ENCODE results near the gene ZNF823. TPM values are rescaled to one million over a fixed set of nuclear protein-coding genes. Genes with fewer than 3 reads are reported as not detected.

Gene ZNF823
- total RNA-seq, 1 donor from 2014 or later = 3.3 TPM

DNA sequence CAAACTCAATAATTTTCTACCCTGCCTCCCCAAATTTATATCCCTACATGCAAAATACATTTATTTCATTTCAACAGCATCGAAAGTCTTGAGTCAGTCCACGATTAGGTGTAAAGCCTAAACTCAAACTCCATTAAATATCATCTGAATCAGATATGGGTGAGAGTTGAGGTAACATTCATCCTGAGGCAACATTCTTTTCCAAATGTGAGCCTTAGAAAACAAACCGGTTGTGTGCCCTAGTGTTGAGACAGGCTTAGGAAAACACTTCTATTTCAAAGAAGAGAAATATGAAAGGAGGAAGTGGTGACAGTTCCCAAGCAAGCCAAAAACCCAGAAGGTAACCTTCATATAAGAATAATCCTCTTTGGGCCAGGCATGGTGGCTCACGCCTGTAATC is 15.9 kb upstream of the ZNF823 start:
- H3K4me1 ChIP-seq = no peaks in the 10 kb centered on the region
- no peak for DNase-seq
- no peaks in the 10 kb centered on the region for H3K36me3 ChIP-seq
- no peaks in the 10 kb centered on the region for H3K27me3 ChIP-seq (ENCODE audit: low read depth)
- intact Hi-C loops (cut with micrococcal nuclease) = no loop called here
- peaks cover 57% of the 10 kb centered on the region for H3K9me3 ChIP-seq (replicated peaks)
- H3K4me3 ChIP-seq = no peak overlapping the region
- H3K27ac ChIP-seq (replicated peaks) = no peak overlapping the region
- no peak for TF ChIP-seq CTCF (IDR thresholded peaks at IDR 0.05; ENCODE audit: borderline replicate concordance)

GRCh38 chr19:11752244-11752736 is 13.5 kb upstream of the ZNF823 start:
- intact Hi-C loops (cut with micrococcal nuclease) = no loop called here
- no peak overlapping the region for H3K4me3 ChIP-seq
- no peak overlapping the region for H3K27ac ChIP-seq (replicated peaks)
- no peak for TF ChIP-seq CTCF (IDR thresholded peaks at IDR 0.05; ENCODE audit: borderline replicate concordance)
- peaks cover 74% of the 10 kb centered on the region for H3K9me3 ChIP-seq (replicated peaks)
- H3K27me3 ChIP-seq (ENCODE audit: low read depth) = no peaks in the 10 kb centered on the region
- H3K4me1 ChIP-seq = no peaks in the 10 kb centered on the region
- no peak for DNase-seq
- no peaks in the 10 kb centered on the region for H3K36me3 ChIP-seq

GRCh38 chr19:11749751-11750150 is 11.0 kb upstream of the ZNF823 start:
- Histone ChIP-seq H3K9me3 (replicated peaks) (peaks cover 67% of the 10 kb centered on the region), H3K4me3 (no peak overlapping the region), H3K27me3 (ENCODE audit: low read depth) (no peaks in the 10 kb centered on the region), H3K27ac (replicated peaks) (no peak overlapping the region), H3K36me3 (no peaks in the 10 kb centered on the region), H3K4me1 (no peaks in the 10 kb centered on the region)
- intact Hi-C loops (cut with micrococcal nuclease) = no loop called here
- TF ChIP-seq CTCF (IDR thresholded peaks at IDR 0.05; ENCODE audit: borderline replicate concordance) = no peak
- DNase-seq = no peak

- intact Hi-C loops (cut with micrococcal nuclease) = no loop called here
- Histone ChIP-seq H3K4me3 (no peak overlapping the region), H3K9me3 (replicated peaks) (peaks cover 55% of the 10 kb centered on the region), H3K36me3 (no peaks in the 10 kb centered on the region), H3K27me3 (ENCODE audit: low read depth) (no peaks in the 10 kb centered on the region), H3K4me1 (no peaks in the 10 kb centered on the region), H3K27ac (replicated peaks) (no peak overlapping the region)
- no peak for TF ChIP-seq CTCF (IDR thresholded peaks at IDR 0.05; ENCODE audit: borderline replicate concordance)
- no peak for DNase-seq
These were observed 8.5 kb upstream of the ZNF823 start for GRCh38 chr19:11747277-11747676.

DNA sequence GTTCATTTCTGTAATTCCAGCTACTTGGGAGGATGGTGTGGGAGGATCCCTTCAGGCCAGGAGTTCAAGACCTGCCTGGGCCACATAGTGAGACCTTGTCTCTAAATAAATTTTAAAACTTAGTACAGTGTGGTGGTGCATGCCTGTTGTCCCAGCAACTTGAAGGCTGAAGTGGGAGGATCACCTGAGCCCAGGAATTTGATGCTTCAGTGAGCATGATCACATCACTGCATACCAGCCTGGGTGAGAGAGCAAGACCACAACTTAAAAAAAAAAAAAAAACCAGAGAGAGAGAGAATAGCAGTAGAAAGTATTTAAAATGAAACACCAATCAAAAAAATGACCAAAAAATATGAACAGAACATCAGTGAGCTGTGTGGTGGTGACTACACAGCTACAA is 7.1 kb upstream of the ZNF823 start:
- Histone ChIP-seq H3K4me1 (no peaks in the 10 kb centered on the region), H3K4me3 (no peak overlapping the region), H3K27ac (replicated peaks) (no peak overlapping the region), H3K27me3 (ENCODE audit: low read depth) (no peaks in the 10 kb centered on the region), H3K9me3 (replicated peaks) (peaks cover 43% of the 10 kb centered on the region), H3K36me3 (no peaks in the 10 kb centered on the region)
- no peak for TF ChIP-seq CTCF (IDR thresholded peaks at IDR 0.05; ENCODE audit: borderline replicate concordance)
- intact Hi-C loops (cut with micrococcal nuclease) = no loop called here
- DNase-seq = no peak

All from left ventricle myocardium inferior (tissue), 1 donor.